Measurements from ENCODE around the gene CDH19.

CDH19 gene

GRCh38 chr18:66638856-66639629 lies 35.2 kb upstream of the CDH19 start:
- TF ChIP-seq CTCF (IDR thresholded peaks at IDR 0.05) (no peak), ZFX (IDR thresholded peaks at IDR 0.05; ENCODE audit: borderline replicate concordance) (no peak)
- H3K27ac ChIP-seq: no peak overlapping the region

GRCh38 chr18:66635342-66635741 lies 31.5 kb upstream of the CDH19 start:
- TF ChIP-seq ZFX (IDR thresholded peaks at IDR 0.05; ENCODE audit: borderline replicate concordance) (no peak), CTCF (IDR thresholded peaks at IDR 0.05) (no peak)
- no peak overlapping the region for H3K27ac ChIP-seq

GRCh38 chr18:66632756-66633155 lies 28.9 kb upstream of the CDH19 start:
- no peak overlapping the region for H3K27ac ChIP-seq
- TF ChIP-seq ZFX (IDR thresholded peaks at IDR 0.05; ENCODE audit: borderline replicate concordance): no peak
- TF ChIP-seq CTCF (IDR thresholded peaks at IDR 0.05): no peak

GRCh38 chr18:66630831-66631230 lies 26.9 kb upstream of the CDH19 start:
- H3K27ac ChIP-seq: no peak overlapping the region
- TF ChIP-seq CTCF (IDR thresholded peaks at IDR 0.05) (no peak), ZFX (IDR thresholded peaks at IDR 0.05; ENCODE audit: borderline replicate concordance) (no peak)

- no peak overlapping the region for H3K27ac ChIP-seq
- TF ChIP-seq CTCF (IDR thresholded peaks at IDR 0.05) (no peak), ZFX (IDR thresholded peaks at IDR 0.05; ENCODE audit: borderline replicate concordance) (no peak)
These were observed 19.9 kb upstream of the CDH19 start for GRCh38 chr18:66623821-66624220.

GRCh38 chr18:66621816-66622576 lies 18.1 kb upstream of the CDH19 start:
- TF ChIP-seq CTCF (IDR thresholded peaks at IDR 0.05) (no peak), ZFX (IDR thresholded peaks at IDR 0.05; ENCODE audit: borderline replicate concordance) (no peak)
- H3K27ac ChIP-seq: no peak overlapping the region

GRCh38 chr18:66616523-66616983 lies 12.7 kb upstream of the CDH19 start:
- TF ChIP-seq ZFX (IDR thresholded peaks at IDR 0.05; ENCODE audit: borderline replicate concordance): no peak
- peak; percentile 83 for TF ChIP-seq CTCF (IDR thresholded peaks at IDR 0.05)
- H3K27ac ChIP-seq: no peak overlapping the region
